Measurements from ENCODE around the gene FRAT1. TPM values are rescaled to one million over a fixed set of nuclear protein-coding genes. Genes with fewer than 3 reads are reported as not detected.

The FRAT1 gene
- total and polyA plus RNA-seq, 2 of the 4 experiments (the other 2 are of a cell fraction) = 0.54 to 0.89 TPM

DNA sequence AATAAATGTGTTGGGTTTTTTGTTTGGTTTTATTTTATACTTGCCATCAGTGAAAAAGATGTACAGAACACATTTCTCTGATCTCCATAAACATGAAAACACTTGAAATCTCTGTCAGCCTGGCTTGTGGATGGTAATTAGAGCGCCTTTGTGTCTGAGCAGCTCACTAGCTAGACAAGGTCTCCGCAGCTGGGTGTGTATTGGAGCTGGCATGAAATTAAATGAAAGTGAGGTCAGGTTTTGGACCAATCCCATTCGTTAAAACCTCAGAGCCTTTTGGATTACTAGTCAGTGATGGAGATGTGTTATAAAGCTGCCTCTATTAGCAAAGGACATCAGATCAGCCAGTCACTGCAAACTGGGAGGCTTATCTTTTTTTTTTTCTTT lies 2.7 kb downstream of the FRAT1 start:
- Histone ChIP-seq H3K9me3 (ENCODE audit: control insufficient read depth, insufficient read depth, low read length) (no peaks in the 10 kb centered on the region), H2BK120ac (ENCODE audit: low read depth, low read length) (no peak overlapping the region), H4K20me1 (ENCODE audit: insufficient read depth, low read length) (no peaks in the 10 kb centered on the region), H3K4me2 (ENCODE audit: low read depth, low read length) (no peak overlapping the region), H3K18ac (ENCODE audit: low read depth, low read length) (no peak overlapping the region), H3K27ac (ENCODE audit: insufficient read depth, low read length) (no peak overlapping the region), H3K14ac (replicated peaks; ENCODE audit: low read depth, low read length) (no peak overlapping the region), H2BK5ac (ENCODE audit: low read depth, low read length, poor library complexity, severe bottlenecking) (no peak overlapping the region), H2AK5ac (ENCODE audit: low read depth, low read length) (no peak overlapping the region), H4K5ac (ENCODE audit: low read depth, low read length) (no peak overlapping the region), H2BK20ac (ENCODE audit: low read depth, low read length) (no peak overlapping the region), H3K27me3 (ENCODE audit: control insufficient read depth, insufficient read depth, low read length) (no peaks in the 10 kb centered on the region), H2BK15ac (ENCODE audit: low read depth, low read length) (no peak overlapping the region), H3K4me1 (ENCODE audit: control insufficient read depth, insufficient read depth, low read length) (peaks cover 8% of the 10 kb centered on the region; the same call in 1 of the 2 replicates), H3K36me3 (ENCODE audit: control insufficient read depth, insufficient read depth, low read length) (no peaks in the 10 kb centered on the region), H4K91ac (ENCODE audit: insufficient read depth, low read depth, low read length) (no peak overlapping the region), H3K9me1 (ENCODE audit: insufficient read depth, low read length) (no peaks in the 10 kb centered on the region), H3K9ac (ENCODE audit: low read depth, low read length) (no peak overlapping the region), H3K4me3 (ENCODE audit: insufficient read depth, low read depth, low read length) (no peak overlapping the region), H2AK9ac (replicated peaks; ENCODE audit: low read depth, low read length, poor library complexity) (no peak overlapping the region), H2AFZ (replicated peaks; ENCODE audit: low read length, poor library complexity) (no peak overlapping the region), H4K8ac (ENCODE audit: low read depth in 2 of 2, low read length in 2 of 2) (no peak overlapping the region), H3K79me1 (ENCODE audit: low read depth in 1 of 2, low read length in 2 of 2) (peaks cover 7% of the 10 kb centered on the region in 2 experiments; a peak in 2 of 4 replicates), H3K23ac (ENCODE audit: low read depth, low read length) (no peak overlapping the region), H3K56ac (ENCODE audit: extremely low read depth, insufficient read depth, low read length) (no peak overlapping the region), H3K4ac (ENCODE audit: low read depth, low read length) (no peak overlapping the region)
- intact Hi-C loops (cut with micrococcal nuclease) = no loop called here
- no peak for DNase-seq
- no CpG with 5 or more reads among the region's 3 CpGs for WGBS, 2 experiments (ENCODE audit: extremely low coverage in 2 of 2, insufficient read length in 1 of 2)
- POLR2A ChIA-PET (ENCODE audit: unreplicated experiment) = interaction anchor here (0.6 kb wide), 1 partner anchor 11 kb away, joined by 7 read pairs; no protein-coding TSS in a partner anchor
- no TSS peak for BruUV-seq (replicated peaks)
- in situ Hi-C loops (cut with MboI; ENCODE audit: low sequenced_read_pairs) = no loop called here
- CTCF ChIA-PET = interaction anchor here (0.6 kb wide), 1 partner anchor 92 kb away, joined by 4 read pairs; no protein-coding TSS in a partner anchor
- no peak for ATAC-seq (ENCODE audit: low read depth)
- TF ChIP-seq FOS (IDR thresholded peaks at IDR 0.05; ENCODE audit: low read depth, low read length) (no peak), BHLHE40 (IDR thresholded peaks at IDR 0.05; ENCODE audit: low read depth, low read length) (no peak), NFE2L2 (IDR thresholded peaks at IDR 0.05; ENCODE audit: low read depth, low read length) (no peak)
- dilution Hi-C loops (cut with HindIII; ENCODE audit: low sequenced_read_pairs, unreplicated experiment) = no loop called here

All from IMR-90 (cell line).